SU-DHL-6 (cell line): Measurements from ENCODE around the gene NDUFS2.

Experiments used
- H2AFZ ChIP-seq: fragments of 200-600 bp; sonication (generic); 2 replicates; pipeline ENCODE4 v1.6.1; 2014; ENCODE audit warnings: low read depth, mild to moderate bottlenecking, moderate library complexity, mixed read lengths, antibody characterized with exemption, low read length; ENCODE audit not compliant: severe bottlenecking
- H3F3A ChIP-seq: fragments of 200-600 bp; shearing (Covaris generic); 2 replicates; pipeline ENCODE4 v1.6.0; 2016; ENCODE audit warnings: antibody characterized with exemption, mild to moderate bottlenecking; ENCODE audit not compliant: insufficient read depth
- H3K27ac ChIP-seq: fragments of 200-600 bp; sonication (generic); 2 replicates; pipeline ENCODE4 v1.5.1; 2016; ENCODE audit warnings: low read depth, mild to moderate bottlenecking, low read length, moderate library complexity, mixed read lengths
- H3K27me3 ChIP-seq: fragments of 200-600 bp; sonication (generic), shearing (Covaris generic); 2 replicates; pipeline ENCODE4 v1.6.0; 2014; ENCODE audit warnings: mild to moderate bottlenecking, low read length
- H3K36me3 ChIP-seq: fragments of 200-600 bp; sonication (generic); 2 replicates; pipeline ENCODE4 v1.6.1; 2014; ENCODE audit warnings: mild to moderate bottlenecking, low read length, mixed read lengths
- H3K4me2 ChIP-seq: fragments of 300-600, 200-600 bp; shearing (Covaris generic), sonication (generic); 2 replicates; pipeline ENCODE4 v1.6.0; 2014; ENCODE audit warnings: low read length, low read depth, mild to moderate bottlenecking; ENCODE audit not compliant: poor library complexity, severe bottlenecking
- H3K4me3 ChIP-seq: fragments of 200-600 bp; sonication (generic); 2 replicates; pipeline ENCODE4 v1.5.1; 2014; ENCODE audit warnings: antibody characterized with exemption, low read length, mild to moderate bottlenecking, mixed read lengths; ENCODE audit not compliant: insufficient read depth, poor library complexity, severe bottlenecking
- H3K79me2 ChIP-seq: fragments of 200-600 bp; sonication (generic); 2 replicates; pipeline ENCODE4 v1.6.1; 2014; ENCODE audit warnings: mild to moderate bottlenecking, low read length, moderate library complexity; ENCODE audit not compliant: insufficient read depth
- H3K9ac ChIP-seq: fragments of 200-600 bp; sonication (generic); 2 replicates; pipeline ENCODE4 v1.7.0; 2014; ENCODE audit warnings: mild to moderate bottlenecking, low read length
- H3K9me2 ChIP-seq: fragments of 200-600 bp; sonication (generic); replicated peaks from 2 replicates; pipeline ENCODE4 v1.6.1; 2014; ENCODE audit warnings: low read length; ENCODE audit not compliant: insufficient read depth
- H3K9me3 ChIP-seq: fragments of 200-600 bp; sonication (generic); 2 replicates; pipeline ENCODE4 v1.6.1; 2014; ENCODE audit warnings: low read length, mixed read lengths; ENCODE audit not compliant: insufficient read depth
- H4K20me1 ChIP-seq: fragments of 200-600 bp; sonication (generic); 2 replicates; pipeline ENCODE4 v1.6.1; 2014; ENCODE audit warnings: low read depth, mild to moderate bottlenecking, antibody characterized with exemption, low read length, moderate library complexity, mixed read lengths
- CTCF ChIP-seq: fragments of 200-600 bp; sonication (generic); IDR thresholded peaks from one replicate; pipeline ENCODE4 v1.5.1; 2017; ENCODE audit warnings: antibody characterized with exemption, mild to moderate bottlenecking, low read length, moderate library complexity; ENCODE audit not compliant: insufficient read depth, poor library complexity, severe bottlenecking
- EZH2phosphoT487 ChIP-seq: fragments of 200-600 bp; sonication (generic), shearing (Covaris generic); conservative IDR thresholded peaks from 2 replicates; pipeline ENCODE4 v1.6.1; 2018; ENCODE audit warnings: mild to moderate bottlenecking, antibody characterized with exemption, low read length, moderate library complexity, mixed read lengths

Gene NDUFS2

DNA sequence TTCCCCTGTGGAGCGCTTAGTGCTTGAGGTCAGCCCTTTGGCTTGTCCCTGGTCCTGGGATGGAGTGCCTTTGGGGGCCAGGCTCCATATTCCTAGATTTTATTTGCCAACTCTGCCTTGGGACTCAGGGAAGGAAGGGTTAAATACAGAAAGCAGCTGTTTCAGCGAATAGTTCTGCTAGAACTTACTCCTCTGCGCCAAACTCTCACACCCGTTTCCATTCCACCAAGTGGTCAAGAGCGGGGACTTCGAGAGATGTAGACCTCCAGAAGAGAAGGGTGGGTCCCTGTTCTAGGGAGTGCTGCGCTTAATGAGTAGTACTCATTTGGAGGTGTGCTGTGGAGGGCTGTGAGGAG lies 23.0 kb downstream of the NDUFS2 start:
- H3K9me2 ChIP-seq: no peaks in the 10 kb centered on the region
- no peaks in the 10 kb centered on the region for H3K36me3 ChIP-seq
- H4K20me1 ChIP-seq: no peaks in the 10 kb centered on the region
- no peak overlapping the region for H3K9ac ChIP-seq
- no peaks in the 10 kb centered on the region for H3K27me3 ChIP-seq
- H3K4me2 ChIP-seq: peak overlapping the region; percentile 30
- no peak overlapping the region for H3K27ac ChIP-seq
- no peak overlapping the region for H3K4me3 ChIP-seq
- no peaks in the 10 kb centered on the region for H3K79me2 ChIP-seq
- no peaks in the 10 kb centered on the region for H3F3A ChIP-seq
- H3K9me3 ChIP-seq: no peaks in the 10 kb centered on the region
- peak overlapping the region; percentile 97 for H2AFZ ChIP-seq
- TF ChIP-seq EZH2phosphoT487 (no peak), CTCF (no peak)

- H3K27me3 ChIP-seq: no peaks in the 10 kb centered on the region
- H3K4me2 ChIP-seq: peak within 1 kb of the TSS; percentile 78
- H3K9me3 ChIP-seq: no peaks in the 10 kb centered on the region
- peak within 1 kb of the TSS; percentile 97 for H2AFZ ChIP-seq
- no peaks in the 10 kb centered on the region for H3F3A ChIP-seq
- TF ChIP-seq EZH2phosphoT487: no peak
- TF ChIP-seq CTCF: peak; percentile 81
- peak within 1 kb of the TSS; percentile 67 for H3K4me3 ChIP-seq
- H3K9ac ChIP-seq: peak within 1 kb of the TSS; percentile 66
- peak within 1 kb of the TSS; percentile 7; the same call in 1 of the 2 replicates for H3K27ac ChIP-seq
- H3K9me2 ChIP-seq: no peaks in the 10 kb centered on the region
- no peaks in the 10 kb centered on the region for H3K36me3 ChIP-seq
- H3K79me2 ChIP-seq: no peaks in the 10 kb centered on the region
- H4K20me1 ChIP-seq: no peaks in the 10 kb centered on the region
These were observed 23.6 kb downstream of the NDUFS2 start, which contains the start of gene TOMM40L for GRCh38 chr1:161225534-161226319. Gene TOMM40L (plus strand): TSS chr1:161226060. CDS start chr1:161226490, 430 bp downstream.

DNA sequence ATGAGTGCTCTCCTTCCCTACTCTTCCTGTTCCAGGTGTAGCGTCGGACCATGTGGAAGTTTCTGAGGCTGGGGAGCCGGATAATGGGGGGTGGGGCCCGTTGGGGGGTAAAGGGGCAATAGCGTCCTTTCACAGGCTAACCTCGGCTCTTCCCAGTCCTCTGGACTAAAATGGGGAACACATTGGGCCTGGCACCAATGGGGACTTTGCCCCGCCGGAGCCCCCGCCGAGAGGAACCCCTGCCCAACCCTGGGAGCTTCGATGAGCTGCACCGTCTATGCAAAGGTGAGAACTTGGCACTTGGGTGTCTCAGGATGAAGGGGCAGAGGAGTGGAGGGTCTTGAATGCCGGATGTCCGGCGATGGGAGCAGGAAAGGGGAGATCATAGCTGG lies 24.1 kb downstream of the NDUFS2 start:
- H3K9ac ChIP-seq: peak overlapping the region; percentile 66
- H3K9me2 ChIP-seq: no peaks in the 10 kb centered on the region
- peak overlapping the region; percentile 7; the same call in 1 of the 2 replicates for H3K27ac ChIP-seq
- no peaks in the 10 kb centered on the region for H4K20me1 ChIP-seq
- TF ChIP-seq EZH2phosphoT487 (no peak), CTCF (no peak)
- peak overlapping the region; percentile 58 for H2AFZ ChIP-seq
- H3K36me3 ChIP-seq: no peaks in the 10 kb centered on the region
- no peaks in the 10 kb centered on the region for H3K27me3 ChIP-seq
- no peaks in the 10 kb centered on the region for H3K79me2 ChIP-seq
- no peaks in the 10 kb centered on the region for H3F3A ChIP-seq
- peak overlapping the region; percentile 67 for H3K4me3 ChIP-seq
- H3K4me2 ChIP-seq: peak overlapping the region; percentile 78
- H3K9me3 ChIP-seq: no peaks in the 10 kb centered on the region
